Neural crest cell (in vitro differentiated cells): Measurements from ENCODE around the gene MST1. TPM values are rescaled to one million over a fixed set of nuclear protein-coding genes. Genes with fewer than 3 reads are reported as not detected.

Experiments
- DNase-seq: peaks from one replicate; pipeline ENCODE4 v3.0.0; 2021; ENCODE audit warnings: low read depth, mixed read lengths, low spot score
- H3K27ac Mint-ChIP-seq: one replicate; pipeline ENCODE4 v1.8.0; 2021; ENCODE audit warnings: mild to moderate bottlenecking, mixed read lengths; ENCODE audit not compliant: unreplicated experiment
- H3K27me3 Mint-ChIP-seq: 2 replicates; pipeline ENCODE4 v1.8.0; 2021; ENCODE audit warnings: low read depth, mild to moderate bottlenecking, mixed read lengths
- H3K36me3 Mint-ChIP-seq: 2 replicates; pipeline ENCODE4 v1.8.0; 2021; ENCODE audit warnings: low read depth, mild to moderate bottlenecking, mixed read lengths
- H3K4me1 Mint-ChIP-seq: 2 replicates; pipeline ENCODE4 v1.8.0; 2021; ENCODE audit warnings: mixed read lengths
- H3K4me3 Mint-ChIP-seq: one replicate; pipeline ENCODE4 v1.8.0; 2021; ENCODE audit warnings: mild to moderate bottlenecking, mixed read lengths
- H3K9me3 Mint-ChIP-seq: 2 replicates; pipeline ENCODE4 v1.8.0; 2021; ENCODE audit warnings: mixed read lengths
- total RNA-seq: library from RNA; stranded (reverse); gene quantifications from 2 replicates; pipeline ENCODE4 v1.2.1, GENCODE V29; 2021
- TF ChIP-seq, protein P1 (sequence below): fragments of 200-600 bp; sonication (generic); conservative IDR thresholded peaks from 2 replicates; pipeline ENCODE4 v1.5.0; 2021; ENCODE audit warnings: antibody characterized with exemption, mild to moderate bottlenecking

Gene MST1
- total RNA-seq, 1 donor from 2014 or later: 15.0 TPM

DNA sequence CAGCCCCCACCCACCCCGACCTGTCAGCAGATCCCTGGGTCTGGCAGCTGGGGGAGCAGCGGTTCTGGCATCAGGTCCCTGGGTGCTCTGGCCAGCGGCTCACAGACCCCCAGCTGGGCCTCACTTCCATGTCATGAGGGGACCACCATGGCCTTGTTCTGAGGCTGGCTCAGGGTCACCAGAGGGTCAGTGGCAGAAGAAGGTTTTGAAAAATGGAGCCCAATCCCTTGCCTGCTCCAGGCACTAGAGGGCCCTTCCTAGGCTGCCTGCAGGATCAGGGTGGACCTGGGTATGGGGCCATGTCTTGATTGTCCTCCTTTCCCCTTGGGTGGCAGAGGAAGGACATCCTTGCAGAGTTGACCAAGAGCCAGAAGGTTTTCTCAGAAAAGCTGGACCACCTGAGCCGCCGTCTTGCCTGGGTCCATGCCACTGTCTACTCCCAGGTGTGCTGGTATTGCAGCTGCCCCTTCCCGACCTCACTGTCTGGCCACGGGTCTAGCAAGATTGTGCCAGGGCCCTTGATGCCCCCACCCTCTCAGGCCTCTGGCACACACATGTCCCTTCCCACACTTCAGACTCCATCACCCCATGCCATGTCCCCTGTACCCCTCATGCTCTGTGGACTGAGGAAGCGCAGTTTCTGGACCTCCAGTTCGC, 17.3 kb upstream of the MST1 start:
- DNase-seq: no peak
- no peaks in the 10 kb centered on the region for H3K9me3 Mint-ChIP-seq
- H3K36me3 Mint-ChIP-seq: no peaks in the 10 kb centered on the region
- no peak overlapping the region for H3K4me3 Mint-ChIP-seq
- TF ChIP-seq, protein P1, sequence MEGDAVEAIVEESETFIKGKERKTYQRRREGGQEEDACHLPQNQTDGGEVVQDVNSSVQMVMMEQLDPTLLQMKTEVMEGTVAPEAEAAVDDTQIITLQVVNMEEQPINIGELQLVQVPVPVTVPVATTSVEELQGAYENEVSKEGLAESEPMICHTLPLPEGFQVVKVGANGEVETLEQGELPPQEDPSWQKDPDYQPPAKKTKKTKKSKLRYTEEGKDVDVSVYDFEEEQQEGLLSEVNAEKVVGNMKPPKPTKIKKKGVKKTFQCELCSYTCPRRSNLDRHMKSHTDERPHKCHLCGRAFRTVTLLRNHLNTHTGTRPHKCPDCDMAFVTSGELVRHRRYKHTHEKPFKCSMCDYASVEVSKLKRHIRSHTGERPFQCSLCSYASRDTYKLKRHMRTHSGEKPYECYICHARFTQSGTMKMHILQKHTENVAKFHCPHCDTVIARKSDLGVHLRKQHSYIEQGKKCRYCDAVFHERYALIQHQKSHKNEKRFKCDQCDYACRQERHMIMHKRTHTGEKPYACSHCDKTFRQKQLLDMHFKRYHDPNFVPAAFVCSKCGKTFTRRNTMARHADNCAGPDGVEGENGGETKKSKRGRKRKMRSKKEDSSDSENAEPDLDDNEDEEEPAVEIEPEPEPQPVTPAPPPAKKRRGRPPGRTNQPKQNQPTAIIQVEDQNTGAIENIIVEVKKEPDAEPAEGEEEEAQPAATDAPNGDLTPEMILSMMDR: no peak
- H3K27ac Mint-ChIP-seq: peak overlapping the region; percentile 62
- no peaks in the 10 kb centered on the region for H3K4me1 Mint-ChIP-seq
- peaks cover 2% of the 10 kb centered on the region for H3K27me3 Mint-ChIP-seq

GRCh38 chr3:49705390-49705960, 16.2 kb upstream of the MST1 start:
- Mint-ChIP-seq H3K36me3 (no peaks in the 10 kb centered on the region), H3K27me3 (no peaks in the 10 kb centered on the region), H3K4me3 (no peak overlapping the region), H3K9me3 (no peaks in the 10 kb centered on the region), H3K27ac (no peak overlapping the region), H3K4me1 (no peaks in the 10 kb centered on the region)
- DNase-seq: no peak
- TF ChIP-seq, protein P1: no peak

DNA sequence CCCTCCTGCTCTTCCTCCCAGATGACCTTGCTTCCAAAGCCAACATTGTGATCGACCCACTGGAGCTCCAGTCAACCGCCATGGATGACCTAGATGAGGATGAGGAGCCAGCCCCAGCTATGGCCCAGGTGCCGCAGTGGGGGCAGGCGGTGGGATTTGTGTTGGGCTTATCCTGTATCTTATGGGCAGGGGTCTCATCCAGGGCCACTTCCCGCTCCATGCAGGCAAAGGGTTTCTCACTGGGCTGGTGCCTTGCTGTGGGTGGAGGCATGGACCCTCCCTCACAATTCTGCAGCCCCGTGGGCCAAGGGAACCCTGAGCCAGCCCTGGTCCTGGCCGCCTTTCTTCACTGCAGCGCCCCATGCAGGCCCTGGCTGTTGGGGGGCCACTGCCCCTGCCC, 15.4 kb upstream of the MST1 start:
- TF ChIP-seq, protein P1: no peak
- Mint-ChIP-seq H3K4me1 (no peaks in the 10 kb centered on the region), H3K27me3 (no peaks in the 10 kb centered on the region), H3K27ac (no peak overlapping the region), H3K9me3 (no peaks in the 10 kb centered on the region), H3K36me3 (no peaks in the 10 kb centered on the region), H3K4me3 (no peak overlapping the region)
- no peak for DNase-seq

- no peaks in the 10 kb centered on the region for H3K36me3 Mint-ChIP-seq
- TF ChIP-seq, protein P1: no peak
- no peak for DNase-seq
- no peaks in the 10 kb centered on the region for H3K4me1 Mint-ChIP-seq
- H3K27me3 Mint-ChIP-seq: no peaks in the 10 kb centered on the region
- H3K4me3 Mint-ChIP-seq: no peak overlapping the region
- H3K9me3 Mint-ChIP-seq: no peaks in the 10 kb centered on the region
- peak overlapping the region; percentile 27 for H3K27ac Mint-ChIP-seq
These were observed 14.7 kb upstream of the MST1 start for GRCh38 chr3:49703956-49704355.

GRCh38 chr3:49703443-49703927, 14.2 kb upstream of the MST1 start:
- peak; percentile 61 for DNase-seq
- Mint-ChIP-seq H3K4me1 (no peaks in the 10 kb centered on the region), H3K9me3 (no peaks in the 10 kb centered on the region), H3K27me3 (no peaks in the 10 kb centered on the region), H3K4me3 (peak overlapping the region; percentile 61), H3K27ac (no peak overlapping the region), H3K36me3 (no peaks in the 10 kb centered on the region)
- TF ChIP-seq, protein P1: peak; percentile 87
